HEK293 (cell line): ENCODE measurements around the gene SUMO1.
A peak's percentile ranks its signal among the peaks of the same experiment; 100 is the strongest.
"Not testable (repeated sequence)": the region's sequence is repeated elsewhere in the genome, so short reads cannot be mapped to it uniquely, and the experiment has no call there.

Source experiments
- CTCF ChIA-PET: fragments of 350-600 bp; formaldehyde crosslinking; extraction: SDS; loops from one replicate; lab custom pipeline; 2021; ENCODE audit warnings: antibody characterized with exemption; lab: Yijun Ruan, JAX
- POLR2A ChIA-PET: fragments of 300-600 bp; formaldehyde crosslinking; extraction: SDS; loops from one replicate; lab custom pipeline; 2020; ENCODE audit warnings: antibody characterized with exemption, inconsistent platforms; lab: Yijun Ruan, JAX
- H3K27ac ChIP-seq: fragments of 200-500 bp; sonication (Bioruptor generic); 2 replicates; pipeline ENCODE4 v1.5.1; 2014; ENCODE audit warnings: low read depth, low read length, control low read depth, inconsistent platforms; ENCODE audit errors: extremely low read depth
- H3K36me3 ChIP-seq, 2 experiments: fragments of 200-500 bp in 1 of 2; sonication (Bioruptor generic) in 1 of 2; 1 replicate in 1 of 2; 2 replicates in 1 of 2; pipeline ENCODE4 v1.5.1; 2014 to 2017; ENCODE audit warnings: inconsistent platforms in 2 of 2, low read length in 2 of 2; ENCODE audit not compliant: control insufficient read depth in 2 of 2, insufficient read depth in 1 of 2
- H3K4me1 ChIP-seq: fragments of 200-500 bp; sonication (Bioruptor generic); 2 replicates; pipeline ENCODE4 v1.5.1; 2014; ENCODE audit warnings: mild to moderate bottlenecking, low read length, inconsistent platforms; ENCODE audit not compliant: control insufficient read depth, insufficient read depth
- H3K4me3 ChIP-seq: 2 replicates; pipeline ENCODE4 v1.5.1; 2011; ENCODE audit warnings: low read depth, mild to moderate bottlenecking, control low read depth, low read length, moderate library complexity
- H3K9me3 ChIP-seq: fragments of 200-500 bp; sonication (Bioruptor generic); 2 replicates; pipeline ENCODE4 v1.5.1; 2014; ENCODE audit warnings: low read depth, low read length, inconsistent platforms; ENCODE audit not compliant: control insufficient read depth, insufficient read depth
- GLIS2 ChIP-seq: fragments of 450-650 bp; formaldehyde crosslinking; IDR thresholded peaks from 2 replicates; pipeline ENCODE4 v1.5.1; 2016; ENCODE audit warnings: missing biosample characterization, missing genetic modification characterization
- HOXD13 ChIP-seq: sonication (generic); formaldehyde crosslinking; IDR thresholded peaks from 2 replicates; pipeline ENCODE4 v1.8.0; 2022; ENCODE audit warnings: missing genetic modification reagents, borderline replicate concordance
- KLF1 ChIP-seq: fragments of 450-650 bp; formaldehyde crosslinking; IDR thresholded peaks from 2 replicates; pipeline ENCODE4 v1.5.1; 2016; ENCODE audit warnings: missing biosample characterization, missing genetic modification characterization
- KLF7 ChIP-seq: fragments of 450-650 bp; formaldehyde crosslinking; IDR thresholded peaks from 2 replicates; pipeline ENCODE4 v1.5.1; 2016; ENCODE audit warnings: missing biosample characterization, missing genetic modification characterization, borderline replicate concordance
- PRDM10 ChIP-seq: fragments of 450-650 bp; formaldehyde crosslinking; IDR thresholded peaks from 2 replicates; pipeline ENCODE4 v1.5.1; 2016; ENCODE audit warnings: missing biosample characterization, missing genetic modification characterization
- REST ChIP-seq: fragments of 450-650 bp; formaldehyde crosslinking; IDR thresholded peaks from 2 replicates; pipeline ENCODE4 v1.5.1; 2016; ENCODE audit warnings: missing biosample characterization, missing genetic modification characterization
- YY2 ChIP-seq: fragments of 450-650 bp; formaldehyde crosslinking; IDR thresholded peaks from 2 replicates; pipeline ENCODE4 v1.5.1; 2016; ENCODE audit warnings: missing biosample characterization, missing genetic modification characterization
- ZBTB10 ChIP-seq: fragments of 450-650 bp; formaldehyde crosslinking; IDR thresholded peaks from 2 replicates; pipeline ENCODE4 v1.5.1; 2016; ENCODE audit warnings: missing biosample characterization, missing genetic modification characterization
- ZBTB20 ChIP-seq: fragments of 450-650 bp; formaldehyde crosslinking; IDR thresholded peaks from 2 replicates; pipeline ENCODE4 v1.5.1; 2016; ENCODE audit warnings: missing biosample characterization, missing genetic modification characterization
- ZNF223 ChIP-seq: fragments of 450-650 bp; formaldehyde crosslinking; IDR thresholded peaks from 2 replicates; pipeline ENCODE4 v1.5.1; 2016; ENCODE audit warnings: missing biosample characterization, missing genetic modification characterization
- ZNF248 ChIP-seq: fragments of 450-650 bp; formaldehyde crosslinking; IDR thresholded peaks from 2 replicates; pipeline ENCODE4 v1.5.1; 2017; ENCODE audit warnings: missing biosample characterization, missing genetic modification characterization
- ZNF354C ChIP-seq: fragments of 450-650 bp; formaldehyde crosslinking; IDR thresholded peaks from 2 replicates; pipeline ENCODE4 v1.5.1; 2016; ENCODE audit warnings: missing biosample characterization, missing genetic modification characterization, low read depth, borderline replicate concordance
- ZNF394 ChIP-seq: fragments of 450-650 bp; formaldehyde crosslinking; IDR thresholded peaks from 2 replicates; pipeline ENCODE4 v1.5.1; 2016; ENCODE audit warnings: missing biosample characterization, missing genetic modification characterization, mild to moderate bottlenecking, moderate library complexity, borderline replicate concordance
- ZNF398 ChIP-seq: fragments of 450-650 bp; formaldehyde crosslinking; IDR thresholded peaks from 2 replicates; pipeline ENCODE4 v1.5.1; 2017; ENCODE audit warnings: missing biosample characterization, missing genetic modification characterization
- ZSCAN16 ChIP-seq: fragments of 450-650 bp; formaldehyde crosslinking; IDR thresholded peaks from 2 replicates; pipeline ENCODE4 v1.5.1; 2016; ENCODE audit warnings: missing biosample characterization, missing genetic modification characterization

Gene SUMO1

GRCh38 chr2:202249521-202250253 lies 11.3 kb upstream of the SUMO1 start (continued):
- no peak for TF ChIP-seq REST
- no peak for TF ChIP-seq ZNF354C
- TF ChIP-seq ZNF248 (tag by site-specific recombination), result no peak
- no peak for TF ChIP-seq YY2 (tag by site-specific recombination)
- no peak for TF ChIP-seq KLF7 (tag by site-specific recombination)
- no peak for TF ChIP-seq ZSCAN16 (tag by site-specific recombination)
- no peak for TF ChIP-seq ZNF394 (tag by site-specific recombination)
- no peak for TF ChIP-seq HOXD13 (CRISPR knock-in tag)
- TF ChIP-seq ZNF223 (tag by site-specific recombination), result no peak
- no peak for TF ChIP-seq KLF1 (tag by site-specific recombination)
- TF ChIP-seq, all 188 proteins: peak for 0

- ChIA-PET CTCF (interaction anchor here (0.6 kb wide), 1 partner anchor 59 kb away, joined by 3 read pairs; no protein-coding TSS in a partner anchor), POLR2A (interaction anchor here (1.9 kb wide), 1 partner anchor 11 kb away, joined by 7 read pairs; no protein-coding TSS in a partner anchor)
- H3K36me3 ChIP-seq, H3K4me1 ChIP-seq, H3K4me3 ChIP-seq, H3K9me3 ChIP-seq, H3K27ac ChIP-seq: not testable (repeated sequence)
Observed at GRCh38 chr2:202247710-202248109, 9.3 kb upstream of the SUMO1 start.

GRCh38 chr2:202237787-202238233 lies 587 bp downstream of the SUMO1 start:
- CTCF ChIA-PET, result interaction anchor here (0.7 kb wide), 1 partner anchor 377 kb away, joined by 3 read pairs; no protein-coding TSS in a partner anchor
- H3K4me1 ChIP-seq, result peaks cover 8% of the 10 kb centered on the region
- H3K36me3 ChIP-seq, result peaks cover 0 to 7% of the 10 kb centered on the region in 2 experiments; a peak in 2 of 3 replicates
- H3K27ac ChIP-seq, result peak overlapping the region; percentile 84
- H3K9me3 ChIP-seq, result no peaks in the 10 kb centered on the region
- peak overlapping the region; percentile 90 for H3K4me3 ChIP-seq
- TF ChIP-seq PRDM10 (peak; percentile 7; the same call in 1 of the 2 replicates), ZBTB10 (tag by site-specific recombination) (peak; percentile 27; the same call in 1 of the 2 replicates), GLIS2 (tag by site-specific recombination) (peak; percentile 33; the same call in 1 of the 2 replicates), ZBTB20 (peak; percentile 55; the same call in 1 of the 2 replicates), ZNF398 (tag by site-specific recombination) (peak; percentile 15; the same call in 1 of the 2 replicates), REST (no peak)
- POLR2A ChIA-PET, result interaction anchor here (0.6 to 1.2 kb wide), 7 partner anchors 9 to 143 kb away, joined by 3 to 7 read pairs (median 4); partner anchors contain the start of gene NOP58
